ENCODE data around the gene MRGPRX4.
"Not testable (repeated sequence)": the region's sequence is repeated elsewhere in the genome, so short reads cannot be mapped to it uniquely, and the experiment has no call there.

The MRGPRX4 gene

GRCh38 chr11:18191376-18191775 lies 18.7 kb downstream of the MRGPRX4 start:
- DNase-seq (ENCODE audit: insufficient read length, low spot score) (no peak), FAIRE-seq (no peak)
- no peak for TF ChIP-seq POLR2A (IDR thresholded peaks at IDR 0.05; ENCODE audit: low read depth, low read length)

- DNase-seq (ENCODE audit: insufficient read length, low spot score) = no peak
- no peak for FAIRE-seq
- TF ChIP-seq POLR2A (IDR thresholded peaks at IDR 0.05; ENCODE audit: low read depth, low read length) = no peak
These were observed 20.4 kb downstream of the MRGPRX4 start for GRCh38 chr11:18193010-18193409.

- FAIRE-seq (no peak), DNase-seq (ENCODE audit: insufficient read length, low spot score) (no peak)
- TF ChIP-seq POLR2A (IDR thresholded peaks at IDR 0.05; ENCODE audit: low read depth, low read length) = no peak
These were observed 23.9 kb downstream of the MRGPRX4 start for GRCh38 chr11:18196532-18196931.

- FAIRE-seq; DNase-seq (ENCODE audit: insufficient read length, low spot score): not testable (repeated sequence)
These were observed 25.1 kb downstream of the MRGPRX4 start for GRCh38 chr11:18197738-18198137.

GRCh38 chr11:18203723-18204122 lies 31.1 kb downstream of the MRGPRX4 start:
- FAIRE-seq = no peak
- TF ChIP-seq POLR2A (IDR thresholded peaks at IDR 0.05; ENCODE audit: low read depth, low read length) = no peak
- peak; percentile 18 for DNase-seq (ENCODE audit: insufficient read length, low spot score)

GRCh38 chr11:18204220-18204619 lies 31.6 kb downstream of the MRGPRX4 start:
- TF ChIP-seq POLR2A (IDR thresholded peaks at IDR 0.05; ENCODE audit: low read depth, low read length) = no peak
- FAIRE-seq (no peak), DNase-seq (ENCODE audit: insufficient read length, low spot score) (no peak)

- DNase-seq (ENCODE audit: insufficient read length, low spot score) (no peak), FAIRE-seq (no peak)
- no peak for TF ChIP-seq POLR2A (IDR thresholded peaks at IDR 0.05; ENCODE audit: low read depth, low read length)
These were observed 32.1 kb downstream of the MRGPRX4 start for GRCh38 chr11:18204771-18205170.

- DNase-seq (ENCODE audit: insufficient read length, low spot score) (no peak), FAIRE-seq (no peak)
- no peak for TF ChIP-seq POLR2A (IDR thresholded peaks at IDR 0.05; ENCODE audit: low read depth, low read length)
These were observed 36.4 kb downstream of the MRGPRX4 start for GRCh38 chr11:18209058-18209457.

GRCh38 chr11:18221274-18221876 lies 48.7 kb downstream of the MRGPRX4 start:
- no peak for FAIRE-seq
- TF ChIP-seq POLR2A (IDR thresholded peaks at IDR 0.05; ENCODE audit: low read depth, low read length) = no peak
- DNase-seq (ENCODE audit: insufficient read length, low spot score) = no peak

GRCh38 chr11:18222814-18223421 lies 50.3 kb downstream of the MRGPRX4 start:
- DNase-seq (ENCODE audit: insufficient read length, low spot score) (no peak), FAIRE-seq (no peak)
- TF ChIP-seq POLR2A (IDR thresholded peaks at IDR 0.05; ENCODE audit: low read depth, low read length) = no peak
